Measurements from ENCODE around the gene SNAPC3. TPM values are rescaled to one million over a fixed set of nuclear protein-coding genes. Genes with fewer than 3 reads are reported as not detected.

SNAPC3 gene
- total and polyA plus RNA-seq, 2 donors (not counting 3 experiments of a cell fraction or from before 2014, with no cell fraction given), result 15.2 to 32.6 TPM

DNA sequence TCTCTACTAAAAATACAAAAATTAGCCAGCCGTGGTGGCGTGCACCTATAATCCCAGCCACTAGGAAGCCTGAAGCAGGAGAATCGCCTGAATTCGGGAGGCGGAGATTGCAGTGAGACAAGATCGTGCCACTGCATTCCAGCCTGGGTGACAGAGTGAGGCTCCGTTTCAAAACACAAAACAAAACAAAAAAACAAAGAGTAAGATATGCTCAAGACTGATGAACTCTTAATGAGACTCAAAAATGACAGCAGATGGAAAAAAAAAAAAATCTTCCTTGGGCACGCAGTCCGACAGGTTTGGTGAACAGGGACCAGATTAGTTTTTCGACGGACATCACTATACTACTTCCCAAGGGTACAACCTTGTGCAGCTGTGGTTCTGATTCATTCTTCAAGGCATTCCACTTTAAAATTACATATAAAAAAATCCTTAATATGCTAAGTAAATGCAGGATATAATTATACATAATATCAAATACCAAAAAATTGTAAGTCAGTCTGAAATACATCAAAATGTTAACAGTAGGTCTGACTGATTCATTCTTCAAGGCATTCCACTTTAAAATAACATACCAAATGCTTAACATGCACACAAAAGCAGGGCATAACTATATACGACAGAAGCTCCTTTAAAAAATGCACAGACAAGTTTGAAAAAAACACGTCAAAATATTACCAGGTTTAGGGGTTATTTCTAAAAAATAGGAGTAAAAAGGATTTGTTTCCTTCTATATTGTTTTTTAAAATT lies 75.7 kb downstream of the SNAPC3 start:
- no peaks in the 10 kb centered on the region for H3K9me1 ChIP-seq (replicated peaks; ENCODE audit: control insufficient read depth, extremely low read depth, insufficient read depth, low read length)
- BruUV-seq (replicated peaks), result no TSS peak
- H3K36me3 ChIP-seq (ENCODE audit: control insufficient read depth in 2 of 2, extremely low read depth in 1 of 2, insufficient read depth in 2 of 2, low read length in 2 of 2), result peaks cover 0 to 2% of the 10 kb centered on the region in 2 experiments
- CTCF ChIA-PET, result no interaction called here
- H3K9ac ChIP-seq (replicated peaks; ENCODE audit: extremely low read depth, insufficient read depth, low read length), result no peak overlapping the region
- peaks cover 34% of the 10 kb centered on the region for H3K79me2 ChIP-seq (ENCODE audit: control insufficient read depth, insufficient read depth, low read length)
- TF ChIP-seq EZH2 (IDR thresholded peaks at IDR 0.05; ENCODE audit: borderline replicate concordance, low read depth, low read length, severe bottlenecking) (no peak), JUN (IDR thresholded peaks at IDR 0.05; ENCODE audit: borderline replicate concordance, insufficient read depth, insufficient read length, low read depth) (no peak), GATA2 (IDR thresholded peaks at IDR 0.05; ENCODE audit: insufficient read depth, insufficient read length, low read depth, low read length) (no peak), POLR2A (IDR thresholded peaks at IDR 0.05; ENCODE audit: low read depth, low read length) (no peak), FOS (IDR thresholded peaks at IDR 0.05; ENCODE audit: borderline replicate concordance, insufficient read depth, low read length) (no peak), POLR2AphosphoS5 (IDR thresholded peaks at IDR 0.05; ENCODE audit: insufficient read depth, low read depth, low read length) (no peak), MYC (IDR thresholded peaks at IDR 0.05; ENCODE audit: low read depth, low read length) (no peak)
- TF ChIP-seq, protein P1, sequence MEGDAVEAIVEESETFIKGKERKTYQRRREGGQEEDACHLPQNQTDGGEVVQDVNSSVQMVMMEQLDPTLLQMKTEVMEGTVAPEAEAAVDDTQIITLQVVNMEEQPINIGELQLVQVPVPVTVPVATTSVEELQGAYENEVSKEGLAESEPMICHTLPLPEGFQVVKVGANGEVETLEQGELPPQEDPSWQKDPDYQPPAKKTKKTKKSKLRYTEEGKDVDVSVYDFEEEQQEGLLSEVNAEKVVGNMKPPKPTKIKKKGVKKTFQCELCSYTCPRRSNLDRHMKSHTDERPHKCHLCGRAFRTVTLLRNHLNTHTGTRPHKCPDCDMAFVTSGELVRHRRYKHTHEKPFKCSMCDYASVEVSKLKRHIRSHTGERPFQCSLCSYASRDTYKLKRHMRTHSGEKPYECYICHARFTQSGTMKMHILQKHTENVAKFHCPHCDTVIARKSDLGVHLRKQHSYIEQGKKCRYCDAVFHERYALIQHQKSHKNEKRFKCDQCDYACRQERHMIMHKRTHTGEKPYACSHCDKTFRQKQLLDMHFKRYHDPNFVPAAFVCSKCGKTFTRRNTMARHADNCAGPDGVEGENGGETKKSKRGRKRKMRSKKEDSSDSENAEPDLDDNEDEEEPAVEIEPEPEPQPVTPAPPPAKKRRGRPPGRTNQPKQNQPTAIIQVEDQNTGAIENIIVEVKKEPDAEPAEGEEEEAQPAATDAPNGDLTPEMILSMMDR (IDR thresholded peaks at IDR 0.05; ENCODE audit: extremely low read depth in 1 of 2, insufficient read depth in 1 of 2, low read depth in 1 of 2, low read length in 2 of 2), result no peak
- TF ChIP-seq, protein P2, sequence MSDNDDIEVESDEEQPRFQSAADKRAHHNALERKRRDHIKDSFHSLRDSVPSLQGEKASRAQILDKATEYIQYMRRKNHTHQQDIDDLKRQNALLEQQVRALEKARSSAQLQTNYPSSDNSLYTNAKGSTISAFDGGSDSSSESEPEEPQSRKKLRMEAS (IDR thresholded peaks at IDR 0.05; ENCODE audit: insufficient read depth, insufficient read length), result no peak
- DNase-seq (ENCODE audit: low read depth, low spot score) (no peak), FAIRE-seq (no peak)
- no peak overlapping the region for H3K4me2 ChIP-seq (ENCODE audit: insufficient read depth, low read length)
- intact Hi-C loops (cut with micrococcal nuclease), result no loop called here
- H4K20me1 ChIP-seq (replicated peaks; ENCODE audit: control insufficient read depth, extremely low read depth, insufficient read depth, low read length), result no peaks in the 10 kb centered on the region
- POLR2A ChIA-PET, result no interaction called here
- H3K4me1 ChIP-seq (ENCODE audit: control insufficient read depth, extremely low read depth, insufficient read depth, low read length), result peaks cover 7% of the 10 kb centered on the region
- dilution Hi-C loops (cut with MboI; ENCODE audit: extremely low pct_ligation_motif_present, low sequenced_read_pairs), result no loop called here
- no peaks in the 10 kb centered on the region for H3K9me3 ChIP-seq (replicated peaks; ENCODE audit: control insufficient read depth, insufficient read depth, low read length)
- H3K27ac ChIP-seq (ENCODE audit: insufficient read depth, low read depth, low read length), result no peak overlapping the region
- no peak overlapping the region for H2AFZ ChIP-seq (ENCODE audit: low read depth, low read length)
- no peaks in the 10 kb centered on the region for H3K27me3 ChIP-seq (ENCODE audit: control insufficient read depth in 2 of 2, insufficient read depth in 2 of 2, low read length in 2 of 2)
- no peak overlapping the region for H3K4me3 ChIP-seq (replicated peaks in 1 of 3; ENCODE audit: insufficient read depth in 1 of 3, low read depth in 1 of 3, low read length in 3 of 3)
